Suprapubic skin (tissue), 4 donors: Measurements from ENCODE around the gene LPP.

Experiments used
- CTCF ChIP-seq, 2 donors: fragments of 200-600 bp in 1 of 2; fragments of 450-650 bp in 1 of 2; sonication (generic) in 1 of 2; IDR thresholded peaks; one replicate each; pipeline ENCODE4 v1.5.1; 2016 to 2019; ENCODE audit warnings: antibody characterized with exemption in 2 of 2, mild to moderate bottlenecking in 1 of 2, moderate library complexity in 1 of 2
- EP300 ChIP-seq: sonication (generic); formaldehyde crosslinking; IDR thresholded peaks from one replicate; pipeline ENCODE4 v1.6.1; 2017; ENCODE audit warnings: antibody characterized with exemption
- POLR2A ChIP-seq, 2 donors: fragments of 450-650 bp; IDR thresholded peaks; one replicate each; pipeline ENCODE4 v1.6.1; 2017; ENCODE audit warnings: antibody characterized with exemption in 2 of 2, mild to moderate bottlenecking in 2 of 2, moderate library complexity in 2 of 2
- POLR2AphosphoS5 ChIP-seq, 3 donors: sonication (generic); formaldehyde crosslinking; IDR thresholded peaks; one replicate each; pipeline ENCODE4 v1.6.1; 2017; ENCODE audit warnings: antibody characterized with exemption in 3 of 3

DNA sequence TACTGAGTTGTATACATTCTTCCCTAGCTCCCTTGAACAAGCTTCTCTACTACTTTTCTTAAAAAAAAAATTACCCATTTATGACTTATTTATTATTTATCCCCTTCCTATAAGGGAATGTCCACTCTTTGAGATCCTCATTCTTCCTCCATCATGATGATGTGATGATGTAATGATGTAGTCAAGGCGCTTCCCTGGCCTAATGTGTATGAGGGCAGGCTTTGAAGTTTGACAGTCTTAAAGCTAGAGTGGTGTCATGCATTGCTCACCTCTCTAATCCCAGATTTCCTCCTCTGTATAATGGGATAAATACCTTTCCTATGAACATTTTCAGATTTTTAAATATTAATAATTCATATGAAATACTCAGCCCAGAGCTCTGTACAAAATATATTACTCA, 531.8 kb downstream of the LPP start:
- TF ChIP-seq CTCF (IDR thresholded peaks at IDR 0.05) (no peak), POLR2A (IDR thresholded peaks at IDR 0.05) (no peak), EP300 (no peak), POLR2AphosphoS5 (IDR thresholded peaks at IDR 0.05) (no peak)
